ENCODE measurements around the gene PTPRN2.

DNA sequence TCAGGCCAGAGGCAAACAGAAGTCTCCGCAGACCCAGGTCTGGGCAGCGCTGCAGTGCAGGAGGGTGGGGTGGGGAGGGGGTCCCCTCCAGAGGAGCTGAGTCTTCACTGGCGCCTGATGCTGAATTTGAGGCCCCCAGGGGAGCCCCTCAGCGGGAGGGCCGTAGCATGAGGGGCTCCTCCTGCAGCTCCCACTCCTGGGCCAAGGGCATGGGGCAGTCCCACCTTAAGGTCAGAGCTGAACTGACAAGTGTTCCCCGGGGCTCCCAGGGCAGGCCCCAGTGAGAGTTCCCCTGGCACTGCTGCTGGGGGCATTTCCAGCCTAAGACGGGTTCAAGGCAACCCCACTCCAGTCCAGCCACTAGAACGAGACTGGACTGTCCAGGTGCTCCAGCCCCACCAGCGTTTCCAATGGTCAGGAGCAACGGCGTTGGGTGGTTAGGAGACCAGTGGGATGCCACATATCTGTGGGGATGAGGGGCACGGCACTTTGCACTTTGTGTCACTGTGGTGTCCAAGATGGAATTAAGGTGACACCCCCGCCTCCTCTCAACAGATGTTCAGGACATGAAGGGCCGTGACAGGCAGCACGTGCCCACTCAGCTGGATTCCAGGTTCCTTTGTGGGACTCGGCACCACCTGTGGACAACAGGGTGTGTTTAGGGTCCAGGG is 139.1 kb downstream of the PTPRN2 start:
- TF ChIP-seq, protein P1, sequence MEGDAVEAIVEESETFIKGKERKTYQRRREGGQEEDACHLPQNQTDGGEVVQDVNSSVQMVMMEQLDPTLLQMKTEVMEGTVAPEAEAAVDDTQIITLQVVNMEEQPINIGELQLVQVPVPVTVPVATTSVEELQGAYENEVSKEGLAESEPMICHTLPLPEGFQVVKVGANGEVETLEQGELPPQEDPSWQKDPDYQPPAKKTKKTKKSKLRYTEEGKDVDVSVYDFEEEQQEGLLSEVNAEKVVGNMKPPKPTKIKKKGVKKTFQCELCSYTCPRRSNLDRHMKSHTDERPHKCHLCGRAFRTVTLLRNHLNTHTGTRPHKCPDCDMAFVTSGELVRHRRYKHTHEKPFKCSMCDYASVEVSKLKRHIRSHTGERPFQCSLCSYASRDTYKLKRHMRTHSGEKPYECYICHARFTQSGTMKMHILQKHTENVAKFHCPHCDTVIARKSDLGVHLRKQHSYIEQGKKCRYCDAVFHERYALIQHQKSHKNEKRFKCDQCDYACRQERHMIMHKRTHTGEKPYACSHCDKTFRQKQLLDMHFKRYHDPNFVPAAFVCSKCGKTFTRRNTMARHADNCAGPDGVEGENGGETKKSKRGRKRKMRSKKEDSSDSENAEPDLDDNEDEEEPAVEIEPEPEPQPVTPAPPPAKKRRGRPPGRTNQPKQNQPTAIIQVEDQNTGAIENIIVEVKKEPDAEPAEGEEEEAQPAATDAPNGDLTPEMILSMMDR (conservative IDR thresholded peaks at IDR 0.05; ENCODE audit: low read length), result no peak
- no peak for TF ChIP-seq EZH2phosphoT487 (IDR thresholded peaks at IDR 0.05; ENCODE audit: borderline replicate concordance, low read depth, low read length)

Measured in OCI-LY7 (cell line).